RCC 7860 (cell line): ENCODE measurements around the gene GNA12.
A peak's percentile ranks its signal among the peaks of the same experiment; 100 is the strongest.

Experiments used
- DNase-seq: peaks from one replicate; pipeline ENCODE4 v3.0.0-alpha.2; 2015; ENCODE audit warnings: low spot score
- FAIRE-seq: peaks from 2 replicates; lab custom pipeline; 2012; peaks lifted over from hg19 to GRCh38; lab: Jason Lieb, UNC

The GNA12 gene

GRCh38 chr7:2844153-2845033, at the start of gene GNA12:
Gene GNA12, minus strand, starts transcription at chr7:2844308. Its CDS starts 147 bp downstream, at chr7:2844161.
- peak; percentile 96 for DNase-seq
- FAIRE-seq: peak; percentile 89

- FAIRE-seq (no peak), DNase-seq (no peak)
These were observed 49.3 kb upstream of the GNA12 start for GRCh38 chr7:2893411-2893861.

- FAIRE-seq (no peak), DNase-seq (no peak)
These were observed 48.4 kb upstream of the GNA12 start for GRCh38 chr7:2892549-2892948.

GRCh38 chr7:2887816-2888215, 43.7 kb upstream of the GNA12 start:
- no peak for FAIRE-seq

GRCh38 chr7:2886900-2887299, 42.8 kb upstream of the GNA12 start:
- peak; percentile 60 for DNase-seq
- peak; percentile 48 for FAIRE-seq

More at GRCh38 chr7:2887816-2888215, 43.7 kb upstream of the GNA12 start:
- DNase-seq: no peak

- no peak for FAIRE-seq
- DNase-seq: no peak
These were observed 42.3 kb upstream of the GNA12 start for GRCh38 chr7:2886391-2886790.

- FAIRE-seq (no peak), DNase-seq (no peak)
These were observed 40.1 kb upstream of the GNA12 start for GRCh38 chr7:2884161-2884560.

- FAIRE-seq: no peak
- no peak for DNase-seq
These were observed 39.0 kb upstream of the GNA12 start for GRCh38 chr7:2883101-2883500.

- DNase-seq (no peak), FAIRE-seq (no peak)
These were observed 38.0 kb upstream of the GNA12 start for GRCh38 chr7:2882111-2882510.

- no peak for FAIRE-seq
- DNase-seq: no peak
These were observed 36.9 kb upstream of the GNA12 start for GRCh38 chr7:2880874-2881533.

- DNase-seq (no peak), FAIRE-seq (no peak)
These were observed 35.9 kb upstream of the GNA12 start for GRCh38 chr7:2880051-2880450.

GRCh38 chr7:2879354-2879753, 35.2 kb upstream of the GNA12 start:
- DNase-seq (no peak), FAIRE-seq (no peak)

- DNase-seq (no peak), FAIRE-seq (no peak)
These were observed 34.2 kb upstream of the GNA12 start for GRCh38 chr7:2878306-2878705.

- peak; percentile 93 for FAIRE-seq
These were observed 32.1 kb upstream of the GNA12 start for GRCh38 chr7:2876031-2876731.

GRCh38 chr7:2873686-2874551, 29.8 kb upstream of the GNA12 start:
- DNase-seq: peak; percentile 94
- no peak for FAIRE-seq

More at GRCh38 chr7:2876031-2876731, 32.1 kb upstream of the GNA12 start:
- peak; percentile 91 for DNase-seq

- DNase-seq (peak; percentile 96), FAIRE-seq (peak; percentile 95)
These were observed 29.0 kb upstream of the GNA12 start for GRCh38 chr7:2873146-2873545.

- DNase-seq (no peak), FAIRE-seq (no peak)
These were observed 28.3 kb upstream of the GNA12 start for GRCh38 chr7:2872296-2872874.

GRCh38 chr7:2870471-2870931, 26.4 kb upstream of the GNA12 start:
- DNase-seq (no peak), FAIRE-seq (no peak)

GRCh38 chr7:2869981-2870380, 25.9 kb upstream of the GNA12 start:
- DNase-seq (no peak), FAIRE-seq (no peak)

GRCh38 chr7:2866601-2867000, 22.5 kb upstream of the GNA12 start:
- no peak for FAIRE-seq
- no peak for DNase-seq
